H1 (cell line): ENCODE data around the gene ARID5B. TPM values are rescaled to one million over a fixed set of nuclear protein-coding genes. Genes with fewer than 3 reads are reported as not detected.

Experiments
- CTCF ChIA-PET: fragments of 300-600 bp; sonication (Branson Sonifier 250); formaldehyde crosslinking; loops from one replicate; lab custom pipeline; 2021; ENCODE audit not compliant: partially characterized antibody; lab: Charles Lee
- POLR2A ChIA-PET: fragments of 300-600 bp; sonication (Branson Sonifier 250); formaldehyde crosslinking; loops from one replicate; lab custom pipeline; 2021; ENCODE audit warnings: inconsistent platforms; ENCODE audit not compliant: partially characterized antibody; lab: Charles Lee
- DNase-seq, 2 experiments: peaks; one replicate each; pipeline versions ENCODE4 v3.0.0 to v3.0.0-alpha.2; 2010 to 2022; ENCODE audit warnings: low spot score in 2 of 2, low read depth in 1 of 2, mixed read lengths in 1 of 2
- FAIRE-seq: peaks from 2 replicates; lab custom pipeline; 2011; peaks lifted over from hg19 to GRCh38; lab: Jason Lieb, UNC
- H2AFZ ChIP-seq: 2 replicates; pipeline ENCODE4 v1.8.1; 2012; ENCODE audit warnings: low read length, inconsistent platforms
- H2AK5ac ChIP-seq: 2 replicates; pipeline ENCODE4 v1.6.1; 2013; ENCODE audit warnings: low read depth, low read length
- H2BK120ac ChIP-seq: replicated peaks from 2 replicates; pipeline ENCODE3; 2013; ENCODE audit warnings: low read depth, low read length, inconsistent platforms
- H2BK12ac ChIP-seq: 2 replicates; pipeline ENCODE4 v1.6.1; 2013; ENCODE audit warnings: low read depth, low read length
- H2BK15ac ChIP-seq: 2 replicates; pipeline ENCODE4 v1.6.1; 2013; ENCODE audit warnings: low read length
- H2BK20ac ChIP-seq: 2 replicates; pipeline ENCODE4 v1.6.1; 2013; ENCODE audit warnings: low read length
- H2BK5ac ChIP-seq: 2 replicates; pipeline ENCODE4 v1.6.1; 2013; ENCODE audit warnings: low read depth, low read length
- H3K14ac ChIP-seq: 2 replicates; pipeline ENCODE4 v1.6.1; 2013; ENCODE audit warnings: inconsistent platforms; ENCODE audit not compliant: insufficient read length
- H3K18ac ChIP-seq: 2 replicates; pipeline ENCODE4 v1.6.1; 2013; ENCODE audit warnings: low read length; ENCODE audit errors: extremely low read depth
- H3K23ac ChIP-seq: 2 replicates; pipeline ENCODE4 v1.6.1; 2013; ENCODE audit warnings: inconsistent platforms; ENCODE audit not compliant: insufficient read length
- H3K23me2 ChIP-seq: 2 replicates; pipeline ENCODE4 v1.6.1; 2013; ENCODE audit warnings: low read depth, low read length
- H3K27ac ChIP-seq: 2 replicates; pipeline ENCODE4 v1.6.1; 2011; ENCODE audit warnings: low read depth, low read length, inconsistent platforms
- H3K27me3 ChIP-seq, 4 experiments: replicated peaks in 1 of 4; 1 replicate in 1 of 4; 2 replicates in 3 of 4; pipeline versions ENCODE4 v1.6.1 to v1.8.1; 2011 to 2013; ENCODE audit warnings: low read length in 3 of 4, mild to moderate bottlenecking in 3 of 4, inconsistent platforms in 2 of 4, mixed read lengths in 2 of 4, moderate library complexity in 1 of 4; ENCODE audit not compliant: control insufficient read depth in 3 of 4, insufficient read depth in 3 of 4; ENCODE audit errors: extremely low read depth in 1 of 4
- H3K36me3 ChIP-seq, 4 experiments: 2 replicates each; pipeline versions ENCODE4 v1.6.1 to v1.8.1; 2011 to 2013; ENCODE audit warnings: mild to moderate bottlenecking in 4 of 4, low read length in 3 of 4, moderate library complexity in 2 of 4, control low read depth in 1 of 4, inconsistent platforms in 1 of 4; ENCODE audit not compliant: insufficient read depth in 4 of 4, control insufficient read depth in 2 of 4
- H3K4ac ChIP-seq: replicated peaks from 2 replicates; pipeline ENCODE3; 2013; ENCODE audit warnings: low read length, low read depth, mixed read lengths, inconsistent platforms; ENCODE audit not compliant: insufficient read length
- H3K4me1 ChIP-seq, 4 experiments: replicated peaks in 1 of 4; 1 replicate in 1 of 4; 2 replicates in 3 of 4; pipeline versions ENCODE4 v1.6.1 to v1.8.1; 2011 to 2013; ENCODE audit warnings: low read length in 3 of 4, inconsistent platforms in 2 of 4, mixed read lengths in 1 of 4; ENCODE audit not compliant: insufficient read depth in 4 of 4, control insufficient read depth in 3 of 4
- H3K4me2 ChIP-seq, 2 experiments: 2 replicates each; pipeline versions ENCODE4 v1.6.1 to v1.8.1; 2011 to 2013; ENCODE audit warnings: low read depth in 2 of 2, low read length in 2 of 2, control low read depth in 1 of 2, inconsistent platforms in 1 of 2, mild to moderate bottlenecking in 1 of 2; ENCODE audit not compliant: insufficient read depth in 1 of 2
- H3K4me3 ChIP-seq, 4 experiments: fragments of 200-600, 300-600 bp in 1 of 4; sonication (generic), shearing (Covaris generic), sonication (Bioruptor Twin) in 1 of 4; 2 replicates each; pipeline versions ENCODE4 v1.5.1 to v1.8.1; 2011 to 2016; ENCODE audit warnings: low read length in 4 of 4, low read depth in 3 of 4, control low read depth in 2 of 4, inconsistent platforms in 2 of 4, mild to moderate bottlenecking in 2 of 4, mixed read lengths in 1 of 4, moderate library complexity in 1 of 4; ENCODE audit not compliant: insufficient read depth in 2 of 4; ENCODE audit errors: extremely low read depth in 1 of 4
- H3K56ac ChIP-seq: replicated peaks from 2 replicates; pipeline ENCODE3; 2013; ENCODE audit warnings: low read depth, mild to moderate bottlenecking, mixed read lengths, low read length, inconsistent platforms; ENCODE audit not compliant: insufficient read length
- H3K79me1 ChIP-seq: 2 replicates; pipeline ENCODE4 v1.6.1; 2013; ENCODE audit warnings: low read depth, low read length, control low read depth
- H3K79me2 ChIP-seq, 2 experiments: 2 replicates each; pipeline versions ENCODE4 v1.6.1 to v1.8.1; 2012 to 2013; ENCODE audit warnings: low read length in 2 of 2, mild to moderate bottlenecking in 2 of 2, inconsistent platforms in 1 of 2; ENCODE audit not compliant: insufficient read depth in 2 of 2, control insufficient read depth in 1 of 2
- H3K9ac ChIP-seq, 4 experiments: replicated peaks in 1 of 4; 1 replicate in 1 of 4; 2 replicates in 3 of 4; pipeline versions ENCODE4 v1.6.1 to v1.8.1; 2011 to 2013; ENCODE audit warnings: low read depth in 3 of 4, low read length in 3 of 4, control low read depth in 2 of 4, mild to moderate bottlenecking in 2 of 4, moderate library complexity in 2 of 4, inconsistent platforms in 1 of 4; ENCODE audit errors: extremely low read depth in 1 of 4
- H3K9me3 ChIP-seq, 2 experiments: 2 replicates each; pipeline versions ENCODE4 v1.6.1 to v1.8.1; 2012 to 2013; ENCODE audit warnings: mild to moderate bottlenecking in 2 of 2, moderate library complexity in 2 of 2, control low read depth in 1 of 2, inconsistent platforms in 1 of 2, low read depth in 1 of 2, low read length in 1 of 2, mixed read lengths in 1 of 2; ENCODE audit not compliant: insufficient read depth in 2 of 2
- H4K20me1 ChIP-seq, 2 experiments: replicated peaks in 1 of 2; 2 replicates each; pipeline versions ENCODE3 to v1.8.1; 2011 to 2013; ENCODE audit warnings: inconsistent platforms in 2 of 2, low read length in 2 of 2, mild to moderate bottlenecking in 1 of 2; ENCODE audit not compliant: insufficient read depth in 2 of 2, control insufficient read depth in 1 of 2
- H4K5ac ChIP-seq: 2 replicates; pipeline ENCODE4 v1.6.1; 2013; ENCODE audit warnings: low read length, low read depth, mixed read lengths, inconsistent platforms; ENCODE audit not compliant: insufficient read length
- H4K8ac ChIP-seq: 2 replicates; pipeline ENCODE4 v1.8.0; 2013; ENCODE audit warnings: mild to moderate bottlenecking, moderate library complexity, low read length, inconsistent platforms; ENCODE audit not compliant: insufficient read depth; ENCODE audit errors: extremely low read depth
- H4K91ac ChIP-seq: replicated peaks from 2 replicates; pipeline ENCODE3; 2013; ENCODE audit warnings: low read length, mixed read lengths, inconsistent platforms; ENCODE audit not compliant: insufficient read length
- ASH2L ChIP-seq: fragments of 200-600, 300-600 bp; sonication (generic); IDR thresholded peaks from one replicate; pipeline ENCODE4 v1.7.1; 2017; ENCODE audit warnings: low read length
- ATF3 ChIP-seq: IDR thresholded peaks from 2 replicates; pipeline ENCODE4 v1.6.1; 2011; ENCODE audit warnings: low read depth, mild to moderate bottlenecking, low read length; ENCODE audit not compliant: insufficient read depth
- BCL11A ChIP-seq, 2 experiments: IDR thresholded peaks; one replicate each; pipeline ENCODE4 v1.6.1; 2011; ENCODE audit warnings: low read depth in 2 of 2, low read length in 2 of 2, mild to moderate bottlenecking in 2 of 2
- CBX5 ChIP-seq: fragments of 300-800, 300-1000 bp; sonication (generic); IDR thresholded peaks from 2 replicates; pipeline ENCODE4 v1.7.1; 2016; ENCODE audit warnings: antibody characterized with exemption, low read length, low read depth
- CHD1 ChIP-seq: IDR thresholded peaks from 2 replicates; pipeline ENCODE4 v1.6.1; 2012; ENCODE audit warnings: low read depth, low read length, improper control_type of control experiment
- EP300 ChIP-seq, 2 experiments: IDR thresholded peaks; 1 replicate in 1 of 2; 2 replicates in 1 of 2; pipeline ENCODE4 v1.6.1; 2011 to 2012; ENCODE audit warnings: low read depth in 2 of 2, low read length in 2 of 2, mild to moderate bottlenecking in 2 of 2, borderline replicate concordance in 1 of 2, inconsistent platforms in 1 of 2, moderate library complexity in 1 of 2
- EZH2 ChIP-seq: fragments of 200-600 bp; sonication (generic); IDR thresholded peaks from 2 replicates; pipeline ENCODE4 v1.7.1; 2012; ENCODE audit warnings: low read depth, mild to moderate bottlenecking, moderate library complexity, low read length, inconsistent platforms; ENCODE audit not compliant: severe bottlenecking
- FOSL1 ChIP-seq: IDR thresholded peaks from 2 replicates; pipeline ENCODE4 v1.6.1; 2011; ENCODE audit warnings: mild to moderate bottlenecking, low read depth, low read length, moderate library complexity; ENCODE audit not compliant: insufficient read depth
- KDM1A ChIP-seq: fragments of 200-600, 300-600 bp; sonication (generic); IDR thresholded peaks from 2 replicates; pipeline ENCODE4 v1.7.1; 2016; ENCODE audit warnings: mild to moderate bottlenecking, low read length, borderline replicate concordance
- KDM4A ChIP-seq: IDR thresholded peaks from one replicate; pipeline ENCODE4 v1.7.1; 2012; ENCODE audit warnings: low read depth, mild to moderate bottlenecking, moderate library complexity, low read length, inconsistent platforms; ENCODE audit not compliant: severe bottlenecking
- POLR2AphosphoS5 ChIP-seq: IDR thresholded peaks from 2 replicates; pipeline ENCODE4 v1.6.1; 2011; ENCODE audit warnings: low read depth, low read length
- RFX5 ChIP-seq: IDR thresholded peaks from 2 replicates; pipeline ENCODE4 v1.6.1; 2011; ENCODE audit warnings: low read depth, low read length, improper control_type of control experiment, borderline replicate concordance
- TBP ChIP-seq: IDR thresholded peaks from 2 replicates; pipeline ENCODE4 v1.6.1; 2011; ENCODE audit warnings: low read depth, low read length, improper control_type of control experiment
- TCF12 ChIP-seq: IDR thresholded peaks from 2 replicates; pipeline ENCODE4 v1.6.1; 2011; ENCODE audit warnings: low read depth, mild to moderate bottlenecking, low read length
- WGBS, 2 experiments: shearing (Covaris generic) in 1 of 2; methylation state at CpG; one replicate each; pipeline versions ENCODE4 v1.1.6 to v1.1.7; 2013 to 2015; ENCODE audit warnings: low lambda C conversion rate in 2 of 2, mixed read lengths in 2 of 2, inconsistent platforms in 1 of 2, low coverage in 1 of 2, missing lambda C conversion rate in 1 of 2; ENCODE audit not compliant: insufficient replicate concordance in 2 of 2, insufficient coverage in 1 of 2, insufficient read length in 1 of 2; ENCODE audit errors: extremely low coverage in 1 of 2, missing lambda C conversion rate in 1 of 2; 5-methylcytosine and 5-hydroxymethylcytosine counted together
- polyA plus RNA-seq, 7 experiments: library from polyadenylated mRNA; depleted of rRNA in 3 of 7; stranded (reverse) in 5 of 7; unstranded in 2 of 7; fragments of >200 nt in 5 of 7; fragments of 200-250 nt in 2 of 7; gene quantifications; 1 replicate in 5 of 7; 2 replicates in 1 of 7; 4 replicates in 1 of 7; pipeline versions ENCODE4 v1.2.1 to v1.2.3, GENCODE V29; 2011 to 2013; ENCODE audit warnings: missing spikeins in 2 of 7, mixed read lengths in 2 of 7
- total RNA-seq: library from RNA; stranded (reverse); fragmentation: NEBNext Ultra II Directional; extraction: Animal tissue kit (Norgen Biotek cat#: 25700); gene quantifications from 2 replicates; pipeline ENCODE4 v1.2.1, GENCODE V29; 2021

The ARID5B gene
- total and polyA plus RNA-seq, 2 of the 8 experiments (the other 6 are each of a cell fraction or from before 2014, with no cell fraction given): 0.21 to 1.1 TPM

GRCh38 chr10:61959814-61960213, 58.3 kb downstream of the ARID5B start:
- no peak overlapping the region for H2BK5ac ChIP-seq
- no peak overlapping the region for H2BK15ac ChIP-seq
- no peak overlapping the region for H4K91ac ChIP-seq
- FAIRE-seq (no peak), DNase-seq (no peak)
- H3K4ac ChIP-seq: no peak overlapping the region
- H3K56ac ChIP-seq: no peak overlapping the region
- no peaks in the 10 kb centered on the region for H3K36me3 ChIP-seq
- no peak overlapping the region for H2AK5ac ChIP-seq
- H4K5ac ChIP-seq: no peak overlapping the region
- no peak overlapping the region for H3K23ac ChIP-seq
- WGBS, 2 experiments: 71% methylated on average over 2 of the region's 2 CpGs; no CpG with 5 or more reads in 1 of the 2 experiments
- no peaks in the 10 kb centered on the region for H3K27me3 ChIP-seq
- no peaks in the 10 kb centered on the region for H4K20me1 ChIP-seq
- no peak overlapping the region for H4K8ac ChIP-seq
- H2BK20ac ChIP-seq: no peak overlapping the region
- no peak overlapping the region for H3K9ac ChIP-seq
- no peaks in the 10 kb centered on the region for H3K79me1 ChIP-seq
- POLR2A ChIA-PET: no interaction called here
- H2AFZ ChIP-seq: no peak overlapping the region
- H3K9me3 ChIP-seq: no peaks in the 10 kb centered on the region
- no peaks in the 10 kb centered on the region for H3K79me2 ChIP-seq
- H3K4me3 ChIP-seq: no peak overlapping the region
- H3K23me2 ChIP-seq: no peaks in the 10 kb centered on the region
- no peak overlapping the region for H3K27ac ChIP-seq
- no peak overlapping the region for H3K4me2 ChIP-seq
- no peak overlapping the region for H2BK120ac ChIP-seq
- no peak overlapping the region for H3K18ac ChIP-seq
- no peak overlapping the region for H3K14ac ChIP-seq
- CTCF ChIA-PET: no interaction called here
- H3K4me1 ChIP-seq: peaks cover 0 to 4% (median 1%) of the 10 kb centered on the region in 4 experiments; a peak in 3 of 7 replicates
- no peak overlapping the region for H2BK12ac ChIP-seq
- TF ChIP-seq CBX5: no peak
- no peak for TF ChIP-seq ATF3
- no peak for TF ChIP-seq KDM4A
- TF ChIP-seq BCL11A (IDR thresholded peaks at IDR 0.05; ENCODE audit: low read depth in 2 of 2, low read length in 2 of 2): no peak
- no peak for TF ChIP-seq RFX5
- no peak for TF ChIP-seq TCF12
- no peak for TF ChIP-seq CHD1
- TF ChIP-seq EZH2: no peak
- TF ChIP-seq POLR2AphosphoS5: no peak
- no peak for TF ChIP-seq ASH2L
- TF ChIP-seq EP300 (IDR thresholded peaks at IDR 0.05; ENCODE audit: borderline replicate concordance in 1 of 2, low read depth in 2 of 2, low read length in 2 of 2): no peak
- TF ChIP-seq KDM1A: no peak
- no peak for TF ChIP-seq TBP
- no peak for TF ChIP-seq FOSL1
